HG02973 (cell line): ENCODE results near the gene CRK.
A peak's percentile ranks its signal among the peaks of the same experiment; 100 is the strongest.

Experiments
- ATAC-seq: cut with Tn5 transposase; IDR thresholded peaks from one replicate; pipeline ENCODE4 v1.9.1; 2021; ENCODE audit warnings: moderate library complexity; ENCODE audit not compliant: unreplicated experiment

CRK gene

GRCh38 chr17:1486802-1487695, 31.0 kb upstream of the CRK start:
- ATAC-seq = no peak

GRCh38 chr17:1485423-1486376, 29.7 kb upstream of the CRK start:
- ATAC-seq = no peak

- no peak for ATAC-seq
Measured at GRCh38 chr17:1484676-1485422, 28.8 kb upstream of the CRK start.

- no peak for ATAC-seq
Measured at GRCh38 chr17:1484060-1484535, 28.1 kb upstream of the CRK start.

- ATAC-seq = no peak
Measured at GRCh38 chr17:1482680-1483079, 26.6 kb upstream of the CRK start.

- no peak for ATAC-seq
Measured at GRCh38 chr17:1481736-1482135, 25.7 kb upstream of the CRK start.

- no peak for ATAC-seq
Measured at GRCh38 chr17:1480747-1481465, 24.9 kb upstream of the CRK start.

GRCh38 chr17:1478418-1478817, 22.4 kb upstream of the CRK start:
- ATAC-seq = no peak

- ATAC-seq = no peak
Measured at GRCh38 chr17:1475321-1475854, 19.4 kb upstream of the CRK start.

- peak; percentile 49 for ATAC-seq
Measured at GRCh38 chr17:1474402-1475189, 18.6 kb upstream of the CRK start.

GRCh38 chr17:1473841-1474240, 17.8 kb upstream of the CRK start:
- ATAC-seq = no peak

GRCh38 chr17:1473170-1473569, 17.1 kb upstream of the CRK start:
- no peak for ATAC-seq

- no peak for ATAC-seq
Measured at GRCh38 chr17:1471911-1472821, 16.1 kb upstream of the CRK start.

- no peak for ATAC-seq
Measured at GRCh38 chr17:1471490-1471889, 15.5 kb upstream of the CRK start.

GRCh38 chr17:1470755-1471462, 14.9 kb upstream of the CRK start:
- ATAC-seq = no peak

- ATAC-seq = no peak
Measured at GRCh38 chr17:1470071-1470754, 14.2 kb upstream of the CRK start.
